NB4 (cell line): Measurements from ENCODE around the gene BAIAP3.

Source experiments
- CTCF ChIP-seq: IDR thresholded peaks from one replicate; pipeline ENCODE4 v1.5.1; 2012; ENCODE audit warnings: low read depth, low read length
- MAX ChIP-seq: IDR thresholded peaks from 2 replicates; pipeline ENCODE4 v1.6.1; 2011; ENCODE audit warnings: low read depth, low read length
- POLR2A ChIP-seq: IDR thresholded peaks from 2 replicates; pipeline ENCODE4 v1.6.1; 2011; ENCODE audit warnings: mild to moderate bottlenecking; ENCODE audit not compliant: insufficient read length; ENCODE audit errors: extremely low read depth

- TF ChIP-seq CTCF, result no peak
- TF ChIP-seq POLR2A, result no peak
- no peak for TF ChIP-seq MAX
These were observed 22.8 kb downstream of the BAIAP3 start for GRCh38 chr16:1356061-1356900.
